IPS-20b (cell line): ENCODE results near the gene LSMEM2.

Experiments used
- H3K27ac ChIP-seq: one replicate; pipeline ENCODE4 v1.5.1; 2013; ENCODE audit warnings: low read length
- H3K27me3 ChIP-seq: 2 replicates; pipeline ENCODE4 v1.6.1; 2013; ENCODE audit warnings: mild to moderate bottlenecking, low read length, inconsistent platforms; ENCODE audit not compliant: insufficient read depth
- H3K36me3 ChIP-seq: 2 replicates; pipeline ENCODE4 v1.6.1; 2013; ENCODE audit warnings: low read depth, mild to moderate bottlenecking, inconsistent platforms, low read length, moderate library complexity; ENCODE audit not compliant: insufficient read depth
- H3K4me1 ChIP-seq: 2 replicates; pipeline ENCODE4 v1.6.1; 2013; ENCODE audit warnings: mild to moderate bottlenecking, control low read depth, inconsistent platforms, low read length, moderate library complexity; ENCODE audit not compliant: insufficient read depth
- H3K4me3 ChIP-seq: 2 replicates; pipeline ENCODE4 v1.5.1; 2013; ENCODE audit warnings: mild to moderate bottlenecking, low read length, inconsistent platforms
- H3K9ac ChIP-seq: 2 replicates; pipeline ENCODE4 v1.6.1; 2013; ENCODE audit warnings: low read depth, mild to moderate bottlenecking, inconsistent platforms, low read length, moderate library complexity
- H3K9me3 ChIP-seq: 2 replicates; pipeline ENCODE4 v1.6.1; 2013; ENCODE audit warnings: mild to moderate bottlenecking, low read depth, low read length, inconsistent platforms; ENCODE audit not compliant: insufficient read depth

Gene LSMEM2

GRCh38 chr3:50289130-50289529, 10.2 kb downstream of the LSMEM2 start:
- H3K4me3 ChIP-seq: no peak overlapping the region
- no peaks in the 10 kb centered on the region for H3K27me3 ChIP-seq
- peaks cover 42% of the 10 kb centered on the region for H3K36me3 ChIP-seq
- no peak overlapping the region for H3K9ac ChIP-seq
- H3K27ac ChIP-seq: no peak overlapping the region
- peaks cover 3% of the 10 kb centered on the region; the same call in 1 of the 2 replicates for H3K4me1 ChIP-seq
- H3K9me3 ChIP-seq: no peaks in the 10 kb centered on the region

GRCh38 chr3:50290161-50290641, 11.3 kb downstream of the LSMEM2 start:
- Histone ChIP-seq H3K9ac (no peak overlapping the region), H3K4me3 (no peak overlapping the region), H3K27ac (no peak overlapping the region)

GRCh38 chr3:50292159-50293078, 13.5 kb downstream of the LSMEM2 start, which contains the start of gene IFRD2:
IFRD2 (minus strand) TSS chr3:50292429; CDS start chr3:50292274, 155 bp downstream.
- peak within 1 kb of the TSS; percentile 54 for H3K27ac ChIP-seq
- H3K9ac ChIP-seq: peak within 1 kb of the TSS; percentile 88
- H3K9me3 ChIP-seq: no peaks in the 10 kb centered on the region

More at GRCh38 chr3:50290161-50290641, 11.3 kb downstream of the LSMEM2 start:
- Histone ChIP-seq H3K27me3 (no peaks in the 10 kb centered on the region), H3K36me3 (peaks cover 42% of the 10 kb centered on the region), H3K4me1 (peaks cover 3% of the 10 kb centered on the region; the same call in 1 of the 2 replicates), H3K9me3 (no peaks in the 10 kb centered on the region)

GRCh38 chr3:50293079-50293801, 14.4 kb downstream of the LSMEM2 start:
- no peak overlapping the region for H3K27ac ChIP-seq
- H3K4me1 ChIP-seq: peaks cover 3% of the 10 kb centered on the region; the same call in 1 of the 2 replicates
- H3K4me3 ChIP-seq: peak overlapping the region; percentile 94; the same call in 1 of the 2 replicates
- H3K36me3 ChIP-seq: peaks cover 24% of the 10 kb centered on the region
- no peaks in the 10 kb centered on the region for H3K9me3 ChIP-seq
- no peaks in the 10 kb centered on the region for H3K27me3 ChIP-seq
- H3K9ac ChIP-seq: peak overlapping the region; percentile 75; the same call in 1 of the 2 replicates

More at GRCh38 chr3:50292159-50293078, 13.5 kb downstream of the LSMEM2 start, which contains the start of gene IFRD2:
- H3K4me1 ChIP-seq: peaks cover 3% of the 10 kb centered on the region; the same call in 1 of the 2 replicates
- H3K36me3 ChIP-seq: peaks cover 32% of the 10 kb centered on the region
- H3K4me3 ChIP-seq: peak within 1 kb of the TSS; percentile 94
- H3K27me3 ChIP-seq: no peaks in the 10 kb centered on the region

- H3K4me1 ChIP-seq: peaks cover 3% of the 10 kb centered on the region; the same call in 1 of the 2 replicates
- no peaks in the 10 kb centered on the region for H3K27me3 ChIP-seq
- no peak overlapping the region for H3K4me3 ChIP-seq
- H3K9ac ChIP-seq: no peak overlapping the region
- no peaks in the 10 kb centered on the region for H3K9me3 ChIP-seq
- peaks cover 16% of the 10 kb centered on the region for H3K36me3 ChIP-seq
- no peak overlapping the region for H3K27ac ChIP-seq
Measured at GRCh38 chr3:50294089-50294488, 15.2 kb downstream of the LSMEM2 start.

- no peaks in the 10 kb centered on the region for H3K9me3 ChIP-seq
- peaks cover 4% of the 10 kb centered on the region for H3K4me1 ChIP-seq
- no peak overlapping the region for H3K9ac ChIP-seq
- H3K27me3 ChIP-seq: no peaks in the 10 kb centered on the region
- peaks cover 9% of the 10 kb centered on the region for H3K36me3 ChIP-seq
- H3K27ac ChIP-seq: no peak overlapping the region
- no peak overlapping the region for H3K4me3 ChIP-seq
Measured at GRCh38 chr3:50294492-50295403, 15.9 kb downstream of the LSMEM2 start.

- no peak overlapping the region for H3K9ac ChIP-seq
- H3K4me3 ChIP-seq: no peak overlapping the region
- no peaks in the 10 kb centered on the region for H3K9me3 ChIP-seq
- H3K27ac ChIP-seq: no peak overlapping the region
- peaks cover 4% of the 10 kb centered on the region; the same call in 1 of the 2 replicates for H3K27me3 ChIP-seq
- H3K36me3 ChIP-seq: no peaks in the 10 kb centered on the region
- H3K4me1 ChIP-seq: peaks cover 8% of the 10 kb centered on the region
Measured at GRCh38 chr3:50295553-50296431, 16.9 kb downstream of the LSMEM2 start.

GRCh38 chr3:50296721-50297383, 18.0 kb downstream of the LSMEM2 start:
- peaks cover 8% of the 10 kb centered on the region for H3K4me1 ChIP-seq
- no peak overlapping the region for H3K9ac ChIP-seq

GRCh38 chr3:50297384-50297775, 18.5 kb downstream of the LSMEM2 start:
- no peak overlapping the region for H3K27ac ChIP-seq

More at GRCh38 chr3:50296721-50297383, 18.0 kb downstream of the LSMEM2 start:
- Histone ChIP-seq H3K4me3 (no peak overlapping the region), H3K27me3 (peaks cover 4% of the 10 kb centered on the region; the same call in 1 of the 2 replicates), H3K27ac (no peak overlapping the region), H3K9me3 (no peaks in the 10 kb centered on the region), H3K36me3 (no peaks in the 10 kb centered on the region)

More at GRCh38 chr3:50297384-50297775, 18.5 kb downstream of the LSMEM2 start:
- Histone ChIP-seq H3K9me3 (no peaks in the 10 kb centered on the region), H3K4me1 (peaks cover 8% of the 10 kb centered on the region), H3K4me3 (no peak overlapping the region), H3K36me3 (no peaks in the 10 kb centered on the region), H3K27me3 (peaks cover 4% of the 10 kb centered on the region; the same call in 1 of the 2 replicates), H3K9ac (no peak overlapping the region)
